Activated naive CD4-positive, alpha-beta T cell treated with Interleukin-2 at 50 U/mL for 16 hours (primary cell): ENCODE results near the gene TBC1D20.
"Not testable (repeated sequence)": the region's sequence is repeated elsewhere in the genome, so short reads cannot be mapped to it uniquely, and the experiment has no call there.

Experiments
- DNase-seq: peaks from one replicate; pipeline ENCODE4 v3.0.0-alpha.2; 2020

The TBC1D20 gene

DNA sequence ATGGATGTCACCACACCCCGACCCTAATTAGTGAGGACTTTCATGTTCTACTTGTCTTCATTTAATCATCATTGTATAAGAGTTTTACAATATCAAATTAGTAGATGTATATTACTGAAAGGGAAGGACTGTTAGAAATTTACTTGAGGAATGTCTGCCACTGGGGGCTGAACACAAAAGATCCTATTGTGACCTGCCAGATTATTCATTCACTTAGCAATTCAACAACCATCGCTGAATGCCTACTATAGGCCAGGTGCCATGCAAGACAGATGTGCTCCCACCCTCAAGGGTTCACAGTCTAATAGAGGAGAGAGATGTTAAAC is 62.2 kb downstream of the TBC1D20 start:
- DNase-seq, result no peak

DNA sequence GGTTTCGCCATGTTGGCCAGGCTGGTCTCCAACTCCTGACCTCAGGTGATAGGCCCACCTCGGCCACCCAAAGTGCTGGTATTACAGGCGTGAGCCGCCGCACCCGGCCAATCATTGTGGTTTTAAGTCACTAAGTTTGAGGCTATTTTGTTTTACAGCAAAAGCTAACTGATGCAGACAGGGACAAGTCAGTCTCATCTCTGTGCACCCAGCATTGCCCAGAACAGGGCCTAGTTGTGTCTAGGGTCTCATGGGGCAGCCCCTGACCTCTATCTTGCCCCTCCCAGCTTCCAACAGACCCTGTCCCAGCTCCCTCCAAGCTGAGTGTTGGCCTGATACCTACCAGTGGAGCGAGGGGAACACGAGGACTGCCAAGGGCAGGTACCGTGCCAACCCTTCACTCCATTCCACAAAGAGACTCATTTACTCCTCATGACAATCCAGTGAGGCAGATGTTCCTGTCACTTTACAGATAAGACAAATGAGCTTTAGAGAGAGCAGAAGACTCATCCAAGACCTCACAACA is 63.1 kb downstream of the TBC1D20 start:
- no peak for DNase-seq

DNA sequence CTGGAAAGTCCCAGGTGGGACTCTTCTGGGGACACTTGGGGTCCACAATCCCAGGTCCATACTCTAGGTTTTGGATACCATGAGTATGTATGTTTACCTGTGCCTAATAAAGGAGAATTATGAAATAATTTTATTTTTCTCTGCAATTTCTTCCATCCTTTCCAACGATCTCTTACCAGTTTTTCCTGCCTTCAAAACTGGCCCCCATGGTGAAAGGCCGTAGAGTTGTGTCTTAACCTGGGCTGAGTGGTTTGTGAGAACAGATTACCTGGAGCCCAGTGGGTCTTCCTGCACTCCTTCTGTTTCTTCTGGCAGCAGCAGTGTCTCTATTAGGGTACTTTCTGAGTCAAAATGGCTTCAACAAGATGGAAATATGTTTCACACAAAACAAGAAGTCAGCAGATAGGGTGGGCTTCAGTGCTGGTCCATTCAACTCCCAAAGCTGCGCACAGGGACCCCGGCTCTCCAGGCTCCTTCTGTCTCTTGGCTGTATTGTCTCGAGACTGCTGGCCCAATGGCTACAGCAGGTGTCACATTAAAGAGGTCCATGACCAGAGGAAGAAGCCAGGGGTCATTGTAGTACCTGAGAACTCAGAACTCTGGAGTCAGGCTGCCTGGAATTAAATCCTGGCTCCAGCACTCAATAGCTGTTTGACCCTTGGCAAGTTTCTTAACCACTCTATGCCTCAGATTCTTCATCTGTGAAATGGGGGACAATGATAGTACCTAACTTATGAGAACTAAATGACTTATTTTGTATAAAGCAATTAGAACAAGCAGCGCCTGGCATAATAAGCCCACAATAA is 64.7 kb downstream of the TBC1D20 start:
- no peak for DNase-seq

DNA sequence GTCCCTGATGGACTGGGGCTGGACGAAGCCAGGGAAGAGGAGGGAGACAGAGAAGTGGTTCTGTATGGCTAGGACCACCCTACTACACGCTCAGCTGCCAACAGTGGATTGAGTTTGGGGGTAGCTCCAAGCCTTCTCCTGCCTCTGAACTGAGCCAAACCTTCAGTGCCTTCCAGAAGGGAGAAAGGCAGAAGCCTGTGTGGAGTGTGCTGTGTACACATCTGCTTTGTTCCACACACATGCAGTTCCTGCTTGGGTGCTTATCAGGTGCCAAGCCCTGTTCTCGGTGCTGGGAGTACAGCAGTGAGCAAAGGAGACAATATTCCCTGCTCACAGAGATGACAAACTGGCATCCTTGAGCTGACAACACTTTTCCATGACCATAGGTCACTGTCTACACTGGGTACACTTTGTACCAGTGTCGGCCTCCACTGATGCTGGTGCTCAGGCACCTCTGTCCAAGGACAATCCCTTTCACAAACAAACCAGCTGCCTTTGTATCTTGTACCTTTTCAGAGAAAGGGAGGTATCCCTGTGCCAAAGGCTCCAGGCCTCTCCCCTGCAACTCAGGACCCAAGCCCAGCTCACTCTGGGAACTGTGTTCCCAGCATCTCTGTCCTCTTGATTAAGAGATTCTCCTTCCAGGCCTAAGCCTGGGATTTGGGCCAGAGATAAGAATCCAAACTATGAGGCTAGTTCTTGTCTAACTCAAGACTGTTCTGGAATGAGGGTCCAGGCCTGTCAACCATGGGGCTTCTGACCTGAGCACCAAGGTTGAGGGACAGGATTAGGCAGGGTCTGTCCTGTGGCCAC is 65.5 kb downstream of the TBC1D20 start:
- no peak for DNase-seq

DNA sequence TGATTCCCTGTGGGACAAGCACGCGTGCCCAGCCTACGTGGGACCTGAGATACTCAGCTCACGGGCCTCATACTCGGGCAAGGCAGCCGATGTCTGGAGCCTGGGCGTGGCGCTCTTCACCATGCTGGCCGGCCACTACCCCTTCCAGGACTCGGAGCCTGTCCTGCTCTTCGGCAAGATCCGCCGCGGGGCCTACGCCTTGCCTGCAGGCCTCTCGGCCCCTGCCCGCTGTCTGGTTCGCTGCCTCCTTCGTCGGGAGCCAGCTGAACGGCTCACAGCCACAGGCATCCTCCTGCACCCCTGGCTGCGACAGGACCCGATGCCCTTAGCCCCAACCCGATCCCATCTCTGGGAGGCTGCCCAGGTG is 66.1 kb downstream of the TBC1D20 start:
- no peak for DNase-seq

DNA sequence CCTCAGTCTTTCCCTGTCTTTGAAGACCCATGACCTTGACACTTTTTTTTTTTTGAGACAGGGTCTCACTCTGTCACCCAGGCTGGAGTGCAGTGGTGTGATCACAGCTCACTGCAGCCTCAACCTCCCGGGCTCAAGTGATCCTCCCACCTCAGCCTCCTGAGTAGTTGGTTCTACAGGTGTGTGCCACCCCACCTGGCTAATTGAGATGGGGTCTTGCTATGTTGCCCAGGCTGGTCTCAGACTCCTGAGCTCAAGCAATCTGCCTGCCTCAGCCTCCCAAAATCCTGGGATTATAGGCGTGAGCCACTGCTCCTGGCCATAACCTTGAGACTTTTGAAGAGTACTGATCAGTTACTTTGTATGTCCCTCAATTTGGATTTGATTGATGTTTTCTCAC is 69.0 kb downstream of the TBC1D20 start:
- not testable (repeated sequence) for DNase-seq

DNA sequence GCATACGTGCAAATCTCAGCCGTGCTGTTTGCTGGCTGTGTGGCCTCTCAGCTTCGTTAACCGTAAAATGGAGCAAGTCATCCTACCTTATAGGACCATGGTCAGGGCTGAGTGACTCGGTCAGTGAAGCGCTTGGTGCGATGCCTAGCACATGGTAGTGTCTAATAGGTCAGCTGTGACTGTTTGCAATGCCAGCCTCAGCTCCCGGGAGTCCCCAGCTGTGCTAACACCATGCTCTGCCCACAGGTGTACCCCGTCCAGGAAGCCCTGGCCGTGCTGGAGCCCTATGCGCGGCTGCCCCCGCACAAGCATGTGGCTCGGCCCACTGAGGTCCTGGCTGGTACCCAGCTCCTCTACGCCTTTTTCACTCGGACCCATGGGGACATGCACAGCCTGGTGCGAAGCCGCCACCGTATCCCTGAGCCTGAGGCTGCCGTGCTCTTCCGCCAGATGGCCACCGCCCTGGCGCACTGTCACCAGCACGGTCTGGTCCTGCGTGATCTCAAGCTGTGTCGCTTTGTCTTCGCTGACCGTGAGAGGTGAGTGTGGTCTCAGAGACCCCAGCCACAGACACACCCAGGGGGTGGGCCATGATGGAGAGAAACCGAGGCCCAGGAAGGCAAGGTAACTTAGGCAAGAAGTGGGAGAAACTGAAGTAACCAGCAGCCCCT is 71.2 kb downstream of the TBC1D20 start:
- DNase-seq, result no peak

DNA sequence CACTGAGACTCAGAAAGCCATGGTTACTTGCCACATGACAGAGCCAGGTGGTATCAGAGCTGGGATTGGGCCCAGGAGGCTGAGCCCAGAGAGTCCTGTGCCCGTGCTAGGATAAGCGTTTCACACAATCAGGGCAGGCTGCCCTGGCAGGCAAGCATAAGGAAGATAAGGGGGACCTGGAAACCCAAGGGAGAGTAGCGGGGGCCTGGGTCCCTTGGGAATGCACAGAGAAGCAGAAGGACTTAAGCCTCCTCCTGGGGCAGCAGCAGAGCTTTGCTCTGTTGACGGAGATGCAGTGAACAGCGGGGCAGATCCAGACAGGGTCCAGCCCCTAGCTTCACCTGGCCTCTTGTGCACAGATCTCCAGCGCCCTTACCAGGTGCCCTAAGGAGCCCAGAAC is 73.1 kb downstream of the TBC1D20 start:
- no peak for DNase-seq

DNA sequence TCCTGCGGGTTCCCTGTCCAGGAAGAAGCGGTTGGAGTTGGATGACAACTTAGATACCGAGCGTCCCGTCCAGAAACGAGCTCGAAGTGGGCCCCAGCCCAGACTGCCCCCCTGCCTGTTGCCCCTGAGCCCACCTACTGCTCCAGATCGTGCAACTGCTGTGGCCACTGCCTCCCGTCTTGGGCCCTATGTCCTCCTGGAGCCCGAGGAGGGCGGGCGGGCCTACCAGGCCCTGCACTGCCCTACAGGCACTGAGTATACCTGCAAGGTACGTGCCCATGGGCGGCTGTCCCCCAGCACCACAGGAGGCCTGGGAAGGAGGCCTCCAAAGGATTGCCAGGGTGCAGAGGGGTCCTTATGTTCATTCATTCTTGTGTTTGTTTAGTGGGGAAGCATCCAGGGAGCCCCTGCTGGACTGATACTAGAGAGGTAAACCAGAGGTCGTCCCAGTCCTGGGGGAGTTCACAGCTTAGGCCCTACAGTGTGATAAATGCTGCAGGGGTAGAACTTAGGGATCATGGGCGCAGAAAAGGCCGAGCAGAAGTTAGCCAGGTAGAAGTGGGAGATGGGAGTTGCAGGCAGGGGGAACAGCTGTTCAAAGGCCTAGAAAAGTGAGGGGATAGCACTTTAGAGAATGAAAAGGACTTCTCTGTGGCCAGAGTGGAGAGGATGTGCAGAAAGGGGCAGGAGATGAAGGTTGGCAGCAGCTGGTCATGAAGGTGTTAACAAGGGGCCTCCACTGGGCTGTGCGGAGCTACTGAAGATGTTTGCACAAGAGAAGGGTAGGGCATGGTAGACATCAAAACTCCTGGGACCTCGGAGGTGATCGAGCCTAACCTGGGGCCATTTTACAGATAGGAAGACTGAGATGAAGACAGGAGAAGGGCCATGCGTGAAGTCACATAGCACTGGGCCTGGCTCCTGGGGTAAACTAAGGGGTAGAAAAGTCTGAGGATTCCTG is 74.0 kb downstream of the TBC1D20 start:
- DNase-seq, result no peak

DNA sequence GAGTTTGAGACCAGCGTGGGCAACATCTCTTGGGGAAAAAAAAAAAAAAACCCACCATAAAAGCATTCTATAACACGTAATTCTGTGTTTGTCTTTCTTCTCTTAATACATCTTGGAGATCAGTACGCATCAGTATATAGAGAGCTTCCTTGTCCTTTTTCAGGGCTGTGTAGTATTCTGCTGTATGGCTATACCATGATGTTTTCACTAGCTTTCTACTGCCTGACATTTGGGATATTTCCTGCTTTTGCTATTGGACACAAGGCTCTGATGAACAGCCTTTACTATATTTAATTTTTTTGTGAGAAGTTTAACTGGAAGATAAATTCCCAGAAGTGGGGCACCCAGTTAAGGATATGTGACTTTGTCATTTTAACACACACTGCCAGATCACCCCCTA is 74.8 kb downstream of the TBC1D20 start:
- DNase-seq, result no peak

DNA sequence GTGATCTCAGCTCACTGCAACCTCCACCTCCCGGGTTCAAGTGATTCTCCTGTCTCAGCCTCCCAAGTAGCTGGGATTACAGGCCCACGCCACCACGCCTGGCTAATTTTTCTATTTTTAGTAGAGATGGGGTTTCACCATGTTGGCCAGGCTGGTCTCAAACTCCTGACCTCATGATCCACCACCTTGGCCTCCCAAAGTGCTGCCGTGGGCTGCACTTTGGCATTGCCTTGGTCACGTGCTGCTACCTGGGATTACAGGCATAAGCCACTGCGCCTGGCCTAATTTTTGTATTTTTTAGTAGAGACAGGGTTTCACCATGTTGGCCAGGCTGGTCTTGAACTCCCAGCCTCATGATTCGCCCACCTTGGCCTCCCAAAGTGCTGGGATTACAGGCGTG is 75.7 kb downstream of the TBC1D20 start:
- not testable (repeated sequence) for DNase-seq
